ENCODE results near the gene SETD5.

DNA sequence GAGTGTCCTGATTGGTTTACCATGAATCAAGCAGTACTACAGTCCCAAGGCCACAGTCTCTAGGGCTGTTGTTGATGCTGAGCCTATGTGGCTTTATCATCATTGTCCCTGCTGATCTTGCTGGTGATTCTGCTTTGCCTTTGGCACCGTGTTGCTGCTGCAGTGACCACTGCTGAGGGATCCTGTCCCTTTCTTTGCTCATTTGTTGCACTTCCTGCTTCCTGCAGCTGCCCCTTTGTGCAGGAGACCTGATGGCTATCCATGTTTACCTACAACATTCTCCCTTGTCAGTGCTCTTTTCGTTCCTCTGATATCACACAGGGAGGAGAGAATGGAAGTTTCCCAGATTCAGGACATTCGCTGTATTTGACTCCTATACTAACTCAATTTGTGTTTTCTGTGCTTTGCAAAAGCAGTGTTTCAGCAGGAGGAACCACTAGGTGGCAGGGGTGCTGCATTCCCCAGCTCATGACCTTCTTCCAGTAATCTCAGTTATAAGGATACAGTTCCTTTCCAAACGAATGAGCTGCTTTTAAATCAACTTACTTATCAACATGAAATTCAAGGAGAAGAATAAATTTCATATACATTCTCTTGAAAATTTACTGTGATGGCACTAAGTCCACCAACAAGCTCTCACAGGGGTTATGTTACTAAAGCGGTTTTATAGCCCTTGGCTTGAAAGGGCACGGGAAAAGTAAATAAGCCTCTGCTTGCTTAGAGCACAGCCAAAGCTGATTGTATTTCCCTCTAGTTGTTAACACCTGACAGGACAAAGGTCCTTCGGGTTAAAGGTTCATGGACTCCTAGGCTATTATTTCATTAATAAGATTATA is 44.3 kb upstream of the SETD5 start:
- TF ChIP-seq, protein P1, sequence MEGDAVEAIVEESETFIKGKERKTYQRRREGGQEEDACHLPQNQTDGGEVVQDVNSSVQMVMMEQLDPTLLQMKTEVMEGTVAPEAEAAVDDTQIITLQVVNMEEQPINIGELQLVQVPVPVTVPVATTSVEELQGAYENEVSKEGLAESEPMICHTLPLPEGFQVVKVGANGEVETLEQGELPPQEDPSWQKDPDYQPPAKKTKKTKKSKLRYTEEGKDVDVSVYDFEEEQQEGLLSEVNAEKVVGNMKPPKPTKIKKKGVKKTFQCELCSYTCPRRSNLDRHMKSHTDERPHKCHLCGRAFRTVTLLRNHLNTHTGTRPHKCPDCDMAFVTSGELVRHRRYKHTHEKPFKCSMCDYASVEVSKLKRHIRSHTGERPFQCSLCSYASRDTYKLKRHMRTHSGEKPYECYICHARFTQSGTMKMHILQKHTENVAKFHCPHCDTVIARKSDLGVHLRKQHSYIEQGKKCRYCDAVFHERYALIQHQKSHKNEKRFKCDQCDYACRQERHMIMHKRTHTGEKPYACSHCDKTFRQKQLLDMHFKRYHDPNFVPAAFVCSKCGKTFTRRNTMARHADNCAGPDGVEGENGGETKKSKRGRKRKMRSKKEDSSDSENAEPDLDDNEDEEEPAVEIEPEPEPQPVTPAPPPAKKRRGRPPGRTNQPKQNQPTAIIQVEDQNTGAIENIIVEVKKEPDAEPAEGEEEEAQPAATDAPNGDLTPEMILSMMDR (IDR thresholded peaks at IDR 0.05; ENCODE audit: extremely low read depth in 1 of 2, insufficient read depth in 1 of 2, low read depth in 1 of 2, low read length in 2 of 2) = peak; percentile 86 to 92
- TF ChIP-seq POLR2A (IDR thresholded peaks at IDR 0.05; ENCODE audit: low read depth, low read length) (no peak), EZH2 (IDR thresholded peaks at IDR 0.05; ENCODE audit: borderline replicate concordance, low read depth, low read length, severe bottlenecking) (no peak), MAX (IDR thresholded peaks at IDR 0.05; ENCODE audit: insufficient read depth, insufficient read length) (no peak)

All from endothelial cell of umbilical vein (primary cell).